HEK293 (cell line): ENCODE data around the gene PRKRA.
A peak's percentile ranks its signal among the peaks of the same experiment; 100 is the strongest.

Experiments
- CTCF ChIA-PET: fragments of 350-600 bp; formaldehyde crosslinking; extraction: SDS; loops from one replicate; lab custom pipeline; 2021; ENCODE audit warnings: antibody characterized with exemption; lab: Yijun Ruan, JAX
- POLR2A ChIA-PET: fragments of 300-600 bp; formaldehyde crosslinking; extraction: SDS; loops from one replicate; lab custom pipeline; 2020; ENCODE audit warnings: antibody characterized with exemption, inconsistent platforms; lab: Yijun Ruan, JAX
- H3K27ac ChIP-seq: fragments of 200-500 bp; sonication (Bioruptor generic); 2 replicates; pipeline ENCODE4 v1.5.1; 2014; ENCODE audit warnings: low read depth, low read length, control low read depth, inconsistent platforms; ENCODE audit errors: extremely low read depth
- H3K36me3 ChIP-seq, 2 experiments: fragments of 200-500 bp in 1 of 2; sonication (Bioruptor generic) in 1 of 2; 1 replicate in 1 of 2; 2 replicates in 1 of 2; pipeline ENCODE4 v1.5.1; 2014 to 2017; ENCODE audit warnings: inconsistent platforms in 2 of 2, low read length in 2 of 2; ENCODE audit not compliant: control insufficient read depth in 2 of 2, insufficient read depth in 1 of 2
- H3K4me1 ChIP-seq: fragments of 200-500 bp; sonication (Bioruptor generic); 2 replicates; pipeline ENCODE4 v1.5.1; 2014; ENCODE audit warnings: mild to moderate bottlenecking, low read length, inconsistent platforms; ENCODE audit not compliant: control insufficient read depth, insufficient read depth
- H3K4me3 ChIP-seq: 2 replicates; pipeline ENCODE4 v1.5.1; 2011; ENCODE audit warnings: low read depth, mild to moderate bottlenecking, control low read depth, low read length, moderate library complexity
- H3K9me3 ChIP-seq: fragments of 200-500 bp; sonication (Bioruptor generic); 2 replicates; pipeline ENCODE4 v1.5.1; 2014; ENCODE audit warnings: low read depth, low read length, inconsistent platforms; ENCODE audit not compliant: control insufficient read depth, insufficient read depth
- FEZF1 ChIP-seq: fragments of 450-650 bp; formaldehyde crosslinking; IDR thresholded peaks from 2 replicates; pipeline ENCODE4 v1.5.1; 2016; ENCODE audit warnings: missing biosample characterization, missing genetic modification characterization
- HOXC10 ChIP-seq: sonication (generic); formaldehyde crosslinking; IDR thresholded peaks from 2 replicates; pipeline ENCODE4 v1.8.1; 2023; ENCODE audit warnings: mild to moderate bottlenecking, missing genetic modification reagents
- HOXD13 ChIP-seq: sonication (generic); formaldehyde crosslinking; IDR thresholded peaks from 2 replicates; pipeline ENCODE4 v1.8.0; 2022; ENCODE audit warnings: missing genetic modification reagents, borderline replicate concordance
- IKZF3 ChIP-seq: fragments of 450-650 bp; IDR thresholded peaks from 2 replicates; pipeline ENCODE4 v1.5.0; 2018; ENCODE audit warnings: missing biosample characterization, mild to moderate bottlenecking, missing genetic modification characterization, moderate library complexity
- PATZ1 ChIP-seq: fragments of 450-650 bp; formaldehyde crosslinking; IDR thresholded peaks from 2 replicates; pipeline ENCODE4 v1.5.1; 2016; ENCODE audit warnings: missing biosample characterization, missing genetic modification characterization
- RBAK ChIP-seq: fragments of 450-650 bp; formaldehyde crosslinking; IDR thresholded peaks from 2 replicates; pipeline ENCODE4 v1.5.1; 2016; ENCODE audit warnings: missing biosample characterization, missing genetic modification characterization
- SP3 ChIP-seq: fragments of 450-650 bp; formaldehyde crosslinking; IDR thresholded peaks from 2 replicates; pipeline ENCODE4 v1.5.1; 2016; ENCODE audit warnings: missing biosample characterization, missing genetic modification characterization
- SP7 ChIP-seq: fragments of 450-650 bp; formaldehyde crosslinking; IDR thresholded peaks from 2 replicates; pipeline ENCODE4 v1.5.1; 2016; ENCODE audit warnings: missing biosample characterization, missing genetic modification characterization
- ZBTB17 ChIP-seq: fragments of 450-650 bp; formaldehyde crosslinking; IDR thresholded peaks from 2 replicates; pipeline ENCODE4 v1.5.1; 2016; ENCODE audit warnings: missing biosample characterization, missing genetic modification characterization
- ZBTB20 ChIP-seq: fragments of 450-650 bp; formaldehyde crosslinking; IDR thresholded peaks from 2 replicates; pipeline ENCODE4 v1.5.1; 2016; ENCODE audit warnings: missing biosample characterization, missing genetic modification characterization
- ZBTB21 ChIP-seq: fragments of 450-650 bp; formaldehyde crosslinking; IDR thresholded peaks from 2 replicates; pipeline ENCODE4 v1.5.1; 2017; ENCODE audit warnings: missing biosample characterization, missing genetic modification characterization
- ZFP3 ChIP-seq: fragments of 450-650 bp; formaldehyde crosslinking; IDR thresholded peaks from 2 replicates; pipeline ENCODE4 v1.5.1; 2016; ENCODE audit warnings: low read depth, missing biosample characterization, missing genetic modification characterization
- ZFP37 ChIP-seq: fragments of 450-650 bp; formaldehyde crosslinking; IDR thresholded peaks from 2 replicates; pipeline ENCODE4 v1.5.1; 2016; ENCODE audit warnings: missing biosample characterization, missing genetic modification characterization
- ZFP69B ChIP-seq: fragments of 450-650 bp; formaldehyde crosslinking; IDR thresholded peaks from 2 replicates; pipeline ENCODE4 v1.5.1; 2016; ENCODE audit warnings: missing biosample characterization, missing genetic modification characterization
- ZNF112 ChIP-seq: fragments of 450-650 bp; formaldehyde crosslinking; IDR thresholded peaks from 2 replicates; pipeline ENCODE4 v1.5.0; 2017; ENCODE audit warnings: missing biosample characterization, missing genetic modification characterization
- ZNF138 ChIP-seq: fragments of 450-650 bp; formaldehyde crosslinking; IDR thresholded peaks from 2 replicates; pipeline ENCODE4 v1.5.1; 2016; ENCODE audit warnings: missing biosample characterization, missing genetic modification characterization, borderline replicate concordance
- ZNF169 ChIP-seq: fragments of 450-650 bp; formaldehyde crosslinking; IDR thresholded peaks from 2 replicates; pipeline ENCODE4 v1.5.1; 2016; ENCODE audit warnings: missing biosample characterization, missing genetic modification characterization
- ZNF311 ChIP-seq: fragments of 450-650 bp; formaldehyde crosslinking; IDR thresholded peaks from 2 replicates; pipeline ENCODE4 v1.5.1; 2017; ENCODE audit warnings: missing biosample characterization, missing genetic modification characterization, borderline replicate concordance
- ZNF335 ChIP-seq: fragments of 450-650 bp; formaldehyde crosslinking; conservative IDR thresholded peaks from 2 replicates; pipeline ENCODE4 v1.5.1; 2016; ENCODE audit warnings: missing biosample characterization, missing genetic modification characterization
- ZNF423 ChIP-seq: fragments of 450-650 bp; formaldehyde crosslinking; IDR thresholded peaks from 2 replicates; pipeline ENCODE4 v1.5.1; 2016; ENCODE audit warnings: missing biosample characterization, missing genetic modification characterization
- ZNF561 ChIP-seq: fragments of 450-650 bp; IDR thresholded peaks from 2 replicates; pipeline ENCODE4 v1.5.1; 2018; ENCODE audit warnings: missing biosample characterization, missing genetic modification characterization, borderline replicate concordance
- ZNF585B ChIP-seq: fragments of 450-650 bp; formaldehyde crosslinking; IDR thresholded peaks from 2 replicates; pipeline ENCODE4 v1.5.1; 2016; ENCODE audit warnings: missing biosample characterization, missing genetic modification characterization
- ZNF658 ChIP-seq: fragments of 450-650 bp; formaldehyde crosslinking; IDR thresholded peaks from 2 replicates; pipeline ENCODE4; 2016; ENCODE audit warnings: missing biosample characterization, missing genetic modification characterization
- ZNF660 ChIP-seq: fragments of 450-650 bp; IDR thresholded peaks from 2 replicates; pipeline ENCODE4 v1.5.1; 2018; ENCODE audit warnings: missing biosample characterization, mild to moderate bottlenecking, missing genetic modification characterization
- ZNF777 ChIP-seq: fragments of 450-650 bp; formaldehyde crosslinking; IDR thresholded peaks from 2 replicates; pipeline ENCODE4 v1.5.1; 2017; ENCODE audit warnings: missing biosample characterization, missing genetic modification characterization, borderline replicate concordance
- ZXDB ChIP-seq: fragments of 450-650 bp; formaldehyde crosslinking; IDR thresholded peaks from 2 replicates; pipeline ENCODE4 v1.5.1; 2016; ENCODE audit warnings: missing biosample characterization, missing genetic modification characterization
- TF ChIP-seq, protein P1 (sequence below): fragments of 450-650 bp; formaldehyde crosslinking; IDR thresholded peaks from 2 replicates; pipeline ENCODE4 v1.5.1; 2017; ENCODE audit warnings: missing biosample characterization, missing genetic modification characterization
- TF ChIP-seq, protein P2 (sequence below): fragments of 450-650 bp; formaldehyde crosslinking; IDR thresholded peaks from 2 replicates; pipeline ENCODE4 v1.5.1; 2016; ENCODE audit warnings: missing biosample characterization, missing genetic modification characterization, borderline replicate concordance

PRKRA gene

DNA sequence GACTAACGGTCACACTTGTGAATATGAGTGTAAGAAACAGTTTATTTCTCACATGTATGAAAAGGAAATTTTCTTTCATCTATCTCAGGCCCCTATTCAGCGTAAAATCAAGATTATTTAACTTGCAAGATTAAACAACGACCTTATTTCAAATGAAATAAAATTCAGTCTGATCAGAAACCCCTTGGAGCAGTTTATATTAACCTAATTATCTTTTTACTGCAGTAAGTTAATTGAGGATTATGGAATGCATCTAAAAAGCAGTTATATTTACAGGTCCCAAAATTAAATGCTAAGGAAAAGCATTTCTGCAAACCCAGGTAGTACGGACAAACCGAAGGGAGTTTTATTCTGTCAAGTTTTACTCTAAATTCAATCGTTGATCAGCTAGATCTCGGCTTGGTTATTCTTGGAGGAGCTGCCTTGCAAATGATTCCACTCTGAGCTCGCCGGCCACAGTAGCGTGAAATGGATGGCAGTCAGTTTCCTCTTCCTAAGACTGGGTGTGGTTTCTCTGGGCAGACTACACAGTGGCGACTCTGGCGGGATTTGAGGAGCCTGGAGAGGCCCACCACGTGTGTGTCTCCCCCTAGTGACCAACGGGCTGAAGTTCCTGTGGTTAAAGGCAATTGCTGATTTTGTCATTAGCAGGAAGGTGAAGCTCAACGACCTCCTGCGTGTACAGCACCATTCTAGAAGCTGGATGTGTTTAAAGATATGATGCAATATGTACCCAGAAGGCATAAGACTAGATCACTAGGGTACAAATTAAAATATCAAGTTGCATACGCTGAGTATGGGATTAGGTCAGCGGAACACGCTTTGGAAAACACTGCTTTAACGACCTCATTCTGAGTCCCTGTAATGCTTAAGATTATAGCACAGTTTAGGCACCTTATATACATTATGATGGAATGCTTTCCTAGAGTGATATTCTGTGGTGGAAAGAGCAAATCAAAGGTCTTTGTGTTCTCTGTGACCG is 36.4 kb downstream of the PRKRA start (continued):
- TF ChIP-seq FEZF1 (tag by site-specific recombination) (peak; percentile 66), RBAK (tag by site-specific recombination) (no peak)

GRCh38 chr2:178413472-178414265 is 37.3 kb downstream of the PRKRA start:
- H3K9me3 ChIP-seq, result no peaks in the 10 kb centered on the region
- no peaks in the 10 kb centered on the region for H3K4me1 ChIP-seq
- peak overlapping the region; percentile 88 for H3K27ac ChIP-seq
- peak overlapping the region; percentile 67 for H3K4me3 ChIP-seq
- ChIA-PET CTCF (interaction anchor here (0.6 to 4.2 kb wide), 23 partner anchors 9 to 547 kb away, joined by 3 to 61 read pairs (median 6); partner anchors contain the start of genes PJVK, PRKRA and RBM45), POLR2A (interaction anchor here (1.0 to 2.9 kb wide), 9 partner anchors 9 to 341 kb away, joined by 3 to 33 read pairs (median 5); partner anchors contain the start of genes PDE11A, PJVK, PRKRA and RBM45)
- H3K36me3 ChIP-seq, result no peaks in the 10 kb centered on the region
- TF ChIP-seq ZNF138, result no peak
- peak; percentile 61; the same call in 1 of the 2 replicates for TF ChIP-seq ZFP37 (tag by site-specific recombination)
- no peak for TF ChIP-seq ZNF112 (tag by site-specific recombination)
- TF ChIP-seq, protein P1, sequence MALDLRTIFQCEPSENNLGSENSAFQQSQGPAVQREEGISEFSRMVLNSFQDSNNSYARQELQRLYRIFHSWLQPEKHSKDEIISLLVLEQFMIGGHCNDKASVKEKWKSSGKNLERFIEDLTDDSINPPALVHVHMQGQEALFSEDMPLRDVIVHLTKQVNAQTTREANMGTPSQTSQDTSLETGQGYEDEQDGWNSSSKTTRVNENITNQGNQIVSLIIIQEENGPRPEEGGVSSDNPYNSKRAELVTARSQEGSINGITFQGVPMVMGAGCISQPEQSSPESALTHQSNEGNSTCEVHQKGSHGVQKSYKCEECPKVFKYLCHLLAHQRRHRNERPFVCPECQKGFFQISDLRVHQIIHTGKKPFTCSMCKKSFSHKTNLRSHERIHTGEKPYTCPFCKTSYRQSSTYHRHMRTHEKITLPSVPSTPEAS, result 0 out of 2 replicates have a peak, but pooled peaks have one; percentile 13
- 0 out of 2 replicates have a peak, but pooled peaks have one; percentile 21 for TF ChIP-seq HOXD13
- TF ChIP-seq ZNF585B (tag by site-specific recombination), result no peak
- peak; percentile 84 for TF ChIP-seq PATZ1 (tag by site-specific recombination)
- no peak for TF ChIP-seq ZNF777 (tag by site-specific recombination)
- peak; percentile 66; the same call in 1 of the 2 replicates for TF ChIP-seq ZBTB21
- TF ChIP-seq SP3 (tag by site-specific recombination), result peak; percentile 27
- TF ChIP-seq ZNF169, result no peak
- TF ChIP-seq ZNF423 (tag by site-specific recombination), result 0 out of 2 replicates have a peak, but pooled peaks have one; percentile 13
- TF ChIP-seq ZNF311 (tag by site-specific recombination), result no peak
- peak; percentile 96 for TF ChIP-seq ZNF335 (tag by site-specific recombination)
- TF ChIP-seq ZXDB (tag by site-specific recombination), result peak; percentile 62; the same call in 1 of the 2 replicates
- no peak for TF ChIP-seq HOXC10 (CRISPR knock-in tag)
- no peak for TF ChIP-seq ZNF658 (tag by site-specific recombination)
- TF ChIP-seq, protein P2, sequence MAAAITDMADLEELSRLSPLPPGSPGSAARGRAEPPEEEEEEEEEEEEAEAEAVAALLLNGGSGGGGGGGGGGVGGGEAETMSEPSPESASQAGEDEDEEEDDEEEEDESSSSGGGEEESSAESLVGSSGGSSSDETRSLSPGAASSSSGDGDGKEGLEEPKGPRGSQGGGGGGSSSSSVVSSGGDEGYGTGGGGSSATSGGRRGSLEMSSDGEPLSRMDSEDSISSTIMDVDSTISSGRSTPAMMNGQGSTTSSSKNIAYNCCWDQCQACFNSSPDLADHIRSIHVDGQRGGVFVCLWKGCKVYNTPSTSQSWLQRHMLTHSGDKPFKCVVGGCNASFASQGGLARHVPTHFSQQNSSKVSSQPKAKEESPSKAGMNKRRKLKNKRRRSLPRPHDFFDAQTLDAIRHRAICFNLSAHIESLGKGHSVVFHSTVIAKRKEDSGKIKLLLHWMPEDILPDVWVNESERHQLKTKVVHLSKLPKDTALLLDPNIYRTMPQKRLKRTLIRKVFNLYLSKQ (tag by site-specific recombination), result no peak
- peak; percentile 98 for TF ChIP-seq ZBTB20
- peak; percentile 46 for TF ChIP-seq ZBTB17 (tag by site-specific recombination)
- TF ChIP-seq ZFP3 (tag by site-specific recombination), result peak; percentile 63; the same call in 1 of the 2 replicates
- peak; percentile 29; the same call in 1 of the 2 replicates for TF ChIP-seq IKZF3
- peak; percentile 43; the same call in 1 of the 2 replicates for TF ChIP-seq SP7 (tag by site-specific recombination)
- peak; percentile 68 for TF ChIP-seq ZNF660
- 0 out of 2 replicates have a peak, but pooled peaks have one; percentile 25 for TF ChIP-seq ZNF561 (tag by site-specific recombination)
- peak; percentile 84; the same call in 1 of the 2 replicates for TF ChIP-seq ZFP69B
